ENCODE measurements around the gene PTPN3.

GRCh38 chr9:109336409-109336808 is 161.7 kb downstream of the PTPN3 start:
- TF ChIP-seq CTCF (IDR thresholded peaks at IDR 0.05) (no peak), POLR2A (IDR thresholded peaks at IDR 0.05) (no peak)
